Right ventricle myocardium superior (tissue), 1 donor: ENCODE results near the gene LRRC8D. TPM values are rescaled to one million over a fixed set of nuclear protein-coding genes. Genes with fewer than 3 reads are reported as not detected.

Source experiments
- ATAC-seq: fragments of 200-7000 bp; cut with Tn5 transposase; one replicate; pipeline ENCODE4 v1.9.1; 2020; ENCODE audit warnings: mild to moderate bottlenecking; ENCODE audit not compliant: poor library complexity
- DNase-seq: peaks from one replicate; pipeline ENCODE4 v3.0.0-alpha.2; 2020
- intact Hi-C: fragments of 100-400 bp; cut with DNase I; formaldehyde crosslinking; loops from one replicate; pipeline ENCODE4 v1.11.2; 2022
- total RNA-seq: library from RNA; stranded (reverse); fragmentation: NEBNext Ultra II Directional; extraction: Animal tissue kit (Norgen Biotek cat#: 25700); gene quantifications from one replicate; pipeline ENCODE4 v1.2.1, GENCODE V29; 2021
- donor health status: DM: no; HTN: yes; CAD: no; lungs with severe emphysema.

LRRC8D gene
- total RNA-seq, 1 donor from 2014 or later: 5.1 TPM

- intact Hi-C loops: no loop called here
- ATAC-seq (no peak), DNase-seq (no peak)
Observed at GRCh38 chr1:89883030-89883379, 62.2 kb downstream of the LRRC8D start.

GRCh38 chr1:89884718-89885596 lies 64.1 kb downstream of the LRRC8D start:
- DNase-seq (no peak), ATAC-seq (no peak)
- intact Hi-C loops: no loop called here

- ATAC-seq (no peak), DNase-seq (no peak)
- intact Hi-C loops: no loop called here
Observed at GRCh38 chr1:89887270-89887669, 66.4 kb downstream of the LRRC8D start.

- no peak for DNase-seq
- intact Hi-C loops: no loop called here
- no peak for ATAC-seq
Observed at GRCh38 chr1:89887713-89888112, 66.9 kb downstream of the LRRC8D start.

- intact Hi-C loops: no loop called here
- DNase-seq (no peak), ATAC-seq (no peak)
Observed at GRCh38 chr1:89888480-89889322, 67.9 kb downstream of the LRRC8D start.

GRCh38 chr1:89889323-89889615 lies 68.4 kb downstream of the LRRC8D start:
- no peak for ATAC-seq
- intact Hi-C loops: no loop called here

GRCh38 chr1:89890085-89890752 lies 69.4 kb downstream of the LRRC8D start:
- ATAC-seq (no peak), DNase-seq (peak; percentile 52)
- intact Hi-C loops: no loop called here

More at GRCh38 chr1:89889323-89889615, 68.4 kb downstream of the LRRC8D start:
- no peak for DNase-seq

- intact Hi-C loops: no loop called here
- no peak for ATAC-seq
- DNase-seq: no peak
Observed at GRCh38 chr1:89892816-89893215, 72.0 kb downstream of the LRRC8D start.

- no peak for DNase-seq
- intact Hi-C loops: no loop called here
- no peak for ATAC-seq
Observed at GRCh38 chr1:89894210-89895201, 73.7 kb downstream of the LRRC8D start.

- ATAC-seq: no peak
- intact Hi-C loops: no loop called here
- DNase-seq: no peak
Observed at GRCh38 chr1:89896105-89896942, 75.5 kb downstream of the LRRC8D start.

GRCh38 chr1:89897347-89898133 lies 76.7 kb downstream of the LRRC8D start:
- ATAC-seq (no peak), DNase-seq (no peak)
- intact Hi-C loops: no loop called here

GRCh38 chr1:89898150-89898549 lies 77.3 kb downstream of the LRRC8D start:
- no peak for ATAC-seq
- intact Hi-C loops: no loop called here
- no peak for DNase-seq

- no peak for DNase-seq
- intact Hi-C loops: no loop called here
- ATAC-seq: no peak
Observed at GRCh38 chr1:89898695-89899470, 78.1 kb downstream of the LRRC8D start.

- DNase-seq (no peak), ATAC-seq (no peak)
- intact Hi-C loops: no loop called here
Observed at GRCh38 chr1:89900323-89900722, 79.5 kb downstream of the LRRC8D start.

GRCh38 chr1:89900791-89901708 lies 80.2 kb downstream of the LRRC8D start:
- intact Hi-C loops: no loop called here
- no peak for ATAC-seq
- no peak for DNase-seq
